H9 (cell line): ENCODE measurements around the gene DCP1B. TPM values are rescaled to one million over a fixed set of nuclear protein-coding genes. Genes with fewer than 3 reads are reported as not detected.

Experiments used
- DNase-seq: peaks from one replicate; pipeline ENCODE4 v3.0.0-alpha.2; 2017
- H2AFZ ChIP-seq: one replicate; pipeline ENCODE4 v1.6.1; 2013; ENCODE audit warnings: mild to moderate bottlenecking, low read length, control low read depth, moderate library complexity
- H2AK5ac ChIP-seq: 2 replicates; pipeline ENCODE4 v1.6.1; 2013; ENCODE audit warnings: low read length, control low read depth, mixed read lengths; ENCODE audit not compliant: insufficient read length
- H2BK120ac ChIP-seq: one replicate; pipeline ENCODE4 v1.6.1; 2013; ENCODE audit warnings: low read depth, mild to moderate bottlenecking, low read length, control low read depth, inconsistent platforms; ENCODE audit not compliant: poor library complexity, severe bottlenecking
- H2BK12ac ChIP-seq: 2 replicates; pipeline ENCODE4 v1.6.1; 2013; ENCODE audit warnings: low read length, control low read depth, mixed read lengths, low read depth; ENCODE audit not compliant: insufficient read length
- H2BK15ac ChIP-seq: 2 replicates; pipeline ENCODE4 v1.6.1; 2013; ENCODE audit warnings: low read depth, low read length, control low read depth
- H2BK20ac ChIP-seq: one replicate; pipeline ENCODE4 v1.6.1; 2013; ENCODE audit warnings: low read depth, mild to moderate bottlenecking, low read length, control low read depth, inconsistent platforms; ENCODE audit not compliant: poor library complexity, severe bottlenecking
- H2BK5ac ChIP-seq: 2 replicates; pipeline ENCODE4 v1.6.1; 2013; ENCODE audit warnings: low read length, control low read depth, mixed read lengths; ENCODE audit not compliant: insufficient read length
- H3K14ac ChIP-seq: 2 replicates; pipeline ENCODE4 v1.6.1; 2013; ENCODE audit warnings: low read length, control low read depth; ENCODE audit not compliant: insufficient read depth
- H3K18ac ChIP-seq: 2 replicates; pipeline ENCODE4 v1.6.1; 2013; ENCODE audit warnings: low read depth, mild to moderate bottlenecking, mixed read lengths, low read length, control low read depth; ENCODE audit not compliant: insufficient read length
- H3K23ac ChIP-seq: 2 replicates; pipeline ENCODE4 v1.6.1; 2013; ENCODE audit warnings: low read length, control low read depth, mixed read lengths, low read depth; ENCODE audit not compliant: insufficient read length
- H3K23me2 ChIP-seq: 2 replicates; pipeline ENCODE4 v1.6.1; 2013; ENCODE audit warnings: low read depth, mild to moderate bottlenecking, mixed read lengths, low read length, control low read depth; ENCODE audit not compliant: insufficient read length, poor library complexity, severe bottlenecking
- H3K27ac ChIP-seq: 2 replicates; pipeline ENCODE4 v1.5.1; 2013; ENCODE audit warnings: low read length, control low read depth, mixed read lengths, low read depth; ENCODE audit not compliant: insufficient read length
- H3K27me3 ChIP-seq: 2 replicates; pipeline ENCODE4 v1.6.1; 2013; ENCODE audit warnings: low read length, control low read depth, inconsistent platforms; ENCODE audit not compliant: insufficient read depth
- H3K4ac ChIP-seq: 2 replicates; pipeline ENCODE4 v1.6.1; 2013; ENCODE audit warnings: low read depth, mild to moderate bottlenecking, control low read depth, inconsistent platforms, low read length, moderate library complexity
- H3K4me1 ChIP-seq: 2 replicates; pipeline ENCODE4 v1.6.1; 2013; ENCODE audit warnings: low read length, control low read depth, inconsistent platforms; ENCODE audit not compliant: insufficient read depth
- H3K4me2 ChIP-seq: 2 replicates; pipeline ENCODE4 v1.6.1; 2013; ENCODE audit warnings: low read length, control low read depth, mixed read lengths; ENCODE audit not compliant: insufficient read length, insufficient read depth
- H3K56ac ChIP-seq: 2 replicates; pipeline ENCODE4 v1.6.1; 2013; ENCODE audit warnings: low read depth, mild to moderate bottlenecking, mixed read lengths, low read length, control low read depth; ENCODE audit not compliant: insufficient read length
- H3K79me1 ChIP-seq: 2 replicates; pipeline ENCODE4 v1.6.1; 2013; ENCODE audit warnings: low read depth, mild to moderate bottlenecking, moderate library complexity, low read length, control low read depth, inconsistent platforms; ENCODE audit not compliant: insufficient read depth, poor library complexity, severe bottlenecking
- H3K79me2 ChIP-seq: 2 replicates; pipeline ENCODE4 v1.6.1; 2013; ENCODE audit warnings: low read length, control low read depth, inconsistent platforms; ENCODE audit not compliant: insufficient read depth
- H3K9ac ChIP-seq: 2 replicates; pipeline ENCODE4 v1.6.1; 2013; ENCODE audit warnings: low read length, control low read depth, mixed read lengths; ENCODE audit not compliant: insufficient read length; ENCODE audit errors: extremely low read depth
- H3K9me3 ChIP-seq: one replicate; pipeline ENCODE4 v1.6.1; 2013; ENCODE audit warnings: low read depth, low read length, inconsistent platforms; ENCODE audit not compliant: control insufficient read depth
- H3T11ph ChIP-seq: one replicate; pipeline ENCODE4 v1.6.1; 2013; ENCODE audit warnings: mild to moderate bottlenecking, low read length, control low read depth, inconsistent platforms
- H4K20me1 ChIP-seq: one replicate; pipeline ENCODE4 v1.6.1; 2013; ENCODE audit not compliant: control insufficient read depth, insufficient read length, insufficient read depth
- H4K5ac ChIP-seq: 2 replicates; pipeline ENCODE4 v1.6.1; 2013; ENCODE audit warnings: low read depth, mild to moderate bottlenecking, mixed read lengths, low read length, control low read depth; ENCODE audit not compliant: insufficient read length
- H4K8ac ChIP-seq: replicated peaks from 2 replicates; pipeline ENCODE4 v1.6.1; 2013; ENCODE audit warnings: low read length, control low read depth, mixed read lengths, low read depth; ENCODE audit not compliant: insufficient read length
- H4K91ac ChIP-seq: 2 replicates; pipeline ENCODE4 v1.6.1; 2013; ENCODE audit warnings: low read depth, mild to moderate bottlenecking, moderate library complexity, mixed read lengths, low read length, control low read depth; ENCODE audit not compliant: insufficient read length
- H3K27ac Mint-ChIP-seq, 3 experiments: 2 replicates in 2 of 3; 3 replicates in 1 of 3; pipeline ENCODE4 v1.8.0; 2020 to 2021; ENCODE audit warnings: mixed read lengths in 3 of 3, mild to moderate bottlenecking in 1 of 3, moderate library complexity in 1 of 3
- H3K27me3 Mint-ChIP-seq: 2 replicates; pipeline ENCODE4 v1.8.0; 2021; ENCODE audit warnings: low read depth, mild to moderate bottlenecking, moderate library complexity, mixed read lengths
- H3K36me3 Mint-ChIP-seq, 3 experiments: 2 replicates in 2 of 3; 3 replicates in 1 of 3; pipeline ENCODE4 v1.8.0; 2020 to 2021; ENCODE audit warnings: low read depth in 3 of 3, mixed read lengths in 3 of 3; ENCODE audit not compliant: insufficient read depth in 1 of 3
- H3K4me1 Mint-ChIP-seq, 2 experiments: 2 replicates each; pipeline ENCODE4 v1.8.0; 2020; ENCODE audit warnings: mixed read lengths in 2 of 2
- H3K4me3 Mint-ChIP-seq, 2 experiments: 2 replicates in 1 of 2; 3 replicates in 1 of 2; pipeline ENCODE4 v1.8.0; 2020 to 2021; ENCODE audit warnings: mild to moderate bottlenecking in 2 of 2, mixed read lengths in 2 of 2, moderate library complexity in 1 of 2
- H3K9me3 Mint-ChIP-seq, 2 experiments: 2 replicates in 1 of 2; 3 replicates in 1 of 2; pipeline ENCODE4 v1.8.0; 2020; ENCODE audit warnings: mild to moderate bottlenecking in 2 of 2, mixed read lengths in 2 of 2, moderate library complexity in 1 of 2
- WGBS: extraction: QIAGEN DNeasy Blood & Tissue Kit; methylation state at CpG from one replicate; pipeline ENCODE4 v1.1.7; 2013; ENCODE audit warnings: missing lambda C conversion rate, low lambda C conversion rate, mixed read lengths; ENCODE audit not compliant: insufficient read length; ENCODE audit errors: extremely low coverage; 5-methylcytosine and 5-hydroxymethylcytosine counted together
- total RNA-seq: library from RNA; stranded (reverse); gene quantifications from 2 replicates; pipeline ENCODE4 v1.2.1, GENCODE V29; 2021
- TF ChIP-seq, protein P1 (sequence below): fragments of 200-600 bp; sonication (generic); conservative IDR thresholded peaks from 3 replicates; pipeline ENCODE4 v1.8.0; 2021; ENCODE audit warnings: antibody characterized with exemption, mild to moderate bottlenecking

The DCP1B gene
- total RNA-seq, 1 experiment from 2014 or later: 11.2 TPM

DNA sequence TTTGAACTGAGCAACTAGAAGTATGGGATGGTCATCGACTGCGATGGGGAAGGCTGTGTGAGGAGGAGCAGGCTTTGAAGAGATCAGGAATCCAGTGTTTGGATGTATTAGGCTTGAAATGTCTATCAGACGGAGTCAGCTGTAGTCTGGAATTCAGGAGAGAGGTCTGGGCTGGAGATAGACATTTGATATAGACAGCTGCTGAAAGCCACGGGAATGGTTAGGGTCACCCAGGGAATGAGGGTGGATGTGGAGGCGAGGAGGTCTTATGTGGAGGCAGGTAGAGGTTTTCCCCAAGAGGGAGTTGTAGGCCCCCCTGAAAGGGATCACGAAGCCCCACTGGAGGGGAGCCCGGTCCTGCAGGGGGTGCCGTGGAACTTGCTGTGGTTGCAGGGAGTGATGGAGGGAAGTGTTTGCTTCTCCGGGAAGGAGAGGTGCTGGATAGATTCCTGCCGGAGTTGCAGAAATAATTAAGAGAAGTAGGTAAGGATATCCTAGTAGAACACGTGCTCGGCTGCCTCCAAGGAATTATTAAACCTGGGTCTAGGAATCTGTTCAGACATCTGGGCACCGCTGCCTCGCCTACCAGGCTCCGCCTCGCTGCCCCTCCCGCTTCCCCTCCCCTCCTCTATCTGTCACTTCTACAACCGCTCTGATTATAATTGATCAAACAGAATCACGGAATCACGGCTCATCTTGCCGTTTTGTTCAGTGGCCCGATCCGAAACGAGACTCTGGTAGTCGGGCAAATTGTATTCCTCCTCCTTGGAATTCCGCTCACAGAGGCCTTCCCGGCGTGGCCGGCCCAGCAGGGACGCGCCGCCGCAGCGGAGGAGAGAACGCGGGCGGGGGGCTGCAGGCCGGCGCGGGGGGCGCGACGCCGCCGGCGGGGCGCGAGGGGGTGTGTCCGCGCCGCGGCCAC, 47.7 kb upstream of the DCP1B start:
- no peak overlapping the region for H2BK120ac ChIP-seq
- Mint-ChIP-seq H3K36me3 (no peaks in the 10 kb centered on the region), H3K4me3 (peak overlapping the region; percentile 71 to 83), H3K27me3 (peaks cover 62% of the 10 kb centered on the region), H3K27ac (no peak overlapping the region), H3K4me1 (peaks cover 35 to 48% of the 10 kb centered on the region in 2 experiments), H3K9me3 (no peaks in the 10 kb centered on the region; a peak in 1 of 5 replicates)
- no peak overlapping the region for H2BK15ac ChIP-seq
- no peak overlapping the region for H4K8ac ChIP-seq
- peak overlapping the region; percentile 53 for H3K4me2 ChIP-seq
- no peaks in the 10 kb centered on the region for H3K4me1 ChIP-seq
- no peak overlapping the region for H3T11ph ChIP-seq
- H4K5ac ChIP-seq: no peak overlapping the region
- H3K27ac ChIP-seq: no peak overlapping the region
- H3K4ac ChIP-seq: no peak overlapping the region
- no peaks in the 10 kb centered on the region for H3K9me3 ChIP-seq
- no peak overlapping the region for H2BK20ac ChIP-seq
- H4K20me1 ChIP-seq: no peaks in the 10 kb centered on the region
- H3K23ac ChIP-seq: no peak overlapping the region
- H3K56ac ChIP-seq: no peak overlapping the region
- H2AFZ ChIP-seq: no peak overlapping the region
- H3K18ac ChIP-seq: no peak overlapping the region
- peaks cover 29% of the 10 kb centered on the region for H3K27me3 ChIP-seq
- no peak overlapping the region for H3K9ac ChIP-seq
- H4K91ac ChIP-seq: no peak overlapping the region
- peaks cover 11% of the 10 kb centered on the region for H3K23me2 ChIP-seq
- H2AK5ac ChIP-seq: no peak overlapping the region
- TF ChIP-seq, protein P1, sequence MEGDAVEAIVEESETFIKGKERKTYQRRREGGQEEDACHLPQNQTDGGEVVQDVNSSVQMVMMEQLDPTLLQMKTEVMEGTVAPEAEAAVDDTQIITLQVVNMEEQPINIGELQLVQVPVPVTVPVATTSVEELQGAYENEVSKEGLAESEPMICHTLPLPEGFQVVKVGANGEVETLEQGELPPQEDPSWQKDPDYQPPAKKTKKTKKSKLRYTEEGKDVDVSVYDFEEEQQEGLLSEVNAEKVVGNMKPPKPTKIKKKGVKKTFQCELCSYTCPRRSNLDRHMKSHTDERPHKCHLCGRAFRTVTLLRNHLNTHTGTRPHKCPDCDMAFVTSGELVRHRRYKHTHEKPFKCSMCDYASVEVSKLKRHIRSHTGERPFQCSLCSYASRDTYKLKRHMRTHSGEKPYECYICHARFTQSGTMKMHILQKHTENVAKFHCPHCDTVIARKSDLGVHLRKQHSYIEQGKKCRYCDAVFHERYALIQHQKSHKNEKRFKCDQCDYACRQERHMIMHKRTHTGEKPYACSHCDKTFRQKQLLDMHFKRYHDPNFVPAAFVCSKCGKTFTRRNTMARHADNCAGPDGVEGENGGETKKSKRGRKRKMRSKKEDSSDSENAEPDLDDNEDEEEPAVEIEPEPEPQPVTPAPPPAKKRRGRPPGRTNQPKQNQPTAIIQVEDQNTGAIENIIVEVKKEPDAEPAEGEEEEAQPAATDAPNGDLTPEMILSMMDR: no peak
- H3K14ac ChIP-seq: no peak overlapping the region
- DNase-seq: no peak
- no peaks in the 10 kb centered on the region for H3K79me2 ChIP-seq
- no CpG with 5 or more reads among the region's 52 CpGs for WGBS
- no peaks in the 10 kb centered on the region for H3K79me1 ChIP-seq
- H2BK5ac ChIP-seq: no peak overlapping the region
- H2BK12ac ChIP-seq: no peak overlapping the region
